GM18505 (cell line): Measurements from ENCODE around the gene CFD.

ENCODE experiments used
- ATAC-seq: cut with Tn5 transposase; IDR thresholded peaks from one replicate; pipeline ENCODE4 v1.9.1; 2021; ENCODE audit not compliant: unreplicated experiment
- POLR2A ChIP-seq: IDR thresholded peaks from 4 replicates; pipeline ENCODE4 v1.6.1; 2011; ENCODE audit warnings: borderline replicate concordance; ENCODE audit not compliant: insufficient read depth, insufficient read length; ENCODE audit errors: extremely low read depth

Gene CFD

GRCh38 chr19:867301-867793 lies 7.9 kb downstream of the CFD start:
- ATAC-seq, result no peak
- TF ChIP-seq POLR2A, result no peak

- TF ChIP-seq POLR2A, result no peak
- ATAC-seq, result no peak
Observed at GRCh38 chr19:867855-868457, 8.5 kb downstream of the CFD start.

- ATAC-seq, result no peak
- TF ChIP-seq POLR2A, result no peak
Observed at GRCh38 chr19:868458-869244, 9.2 kb downstream of the CFD start.

GRCh38 chr19:869245-870177 lies 10.0 kb downstream of the CFD start:
- no peak for TF ChIP-seq POLR2A
- ATAC-seq, result no peak

GRCh38 chr19:870314-870713 lies 10.8 kb downstream of the CFD start:
- ATAC-seq, result no peak
- no peak for TF ChIP-seq POLR2A

- no peak for TF ChIP-seq POLR2A
- no peak for ATAC-seq
Observed at GRCh38 chr19:870963-871401, 11.5 kb downstream of the CFD start.

GRCh38 chr19:871446-872265 lies 12.2 kb downstream of the CFD start:
- TF ChIP-seq POLR2A, result no peak
- ATAC-seq, result no peak

- ATAC-seq, result no peak
- TF ChIP-seq POLR2A, result no peak
Observed at GRCh38 chr19:872266-872951, 12.9 kb downstream of the CFD start.

GRCh38 chr19:873084-873483 lies 13.6 kb downstream of the CFD start:
- TF ChIP-seq POLR2A, result no peak
- no peak for ATAC-seq

GRCh38 chr19:873561-874041 lies 14.1 kb downstream of the CFD start:
- no peak for TF ChIP-seq POLR2A
- ATAC-seq, result no peak

GRCh38 chr19:875265-875879 lies 15.9 kb downstream of the CFD start:
- no peak for TF ChIP-seq POLR2A

More at GRCh38 chr19:875265-875879, 15.9 kb downstream of the CFD start:
- no peak for ATAC-seq
